HCT116 (cell line): ENCODE measurements around the gene NOL3. TPM values are rescaled to one million over a fixed set of nuclear protein-coding genes. Genes with fewer than 3 reads are reported as not detected.

Experiments
- ATAC-seq: fragments of 200-7000 bp; cut with Tn5 transposase; 2 replicates; pipeline ENCODE4 v1.9.1; 2020; ENCODE audit warnings: mild to moderate bottlenecking, moderate library complexity
- BruUV-seq: library from RNA; stranded (reverse); fragments of 400-500 nt; replicated peaks from 2 replicates; lab custom pipeline; 2021; lab: Mats Ljungman, UMichigan
- CTCF ChIA-PET: fragments of 300-600 bp; sonication (Branson Sonifier 250); formaldehyde crosslinking; loops from one replicate; lab custom pipeline; 2021; ENCODE audit warnings: antibody characterized with exemption; lab: Charles Lee
- POLR2A ChIA-PET: fragments of 300-600, 350-600 bp; sonication (Branson Sonifier 250); formaldehyde crosslinking; loops from one replicate; lab custom pipeline; 2021; ENCODE audit warnings: antibody characterized with exemption; lab: Charles Lee
- RAD21 ChIA-PET, 2 experiments: fragments of 300-600 bp; sonication (Branson Sonifier 250); formaldehyde crosslinking; loops; one replicate each; lab custom pipeline; 2023; ENCODE audit warnings: low total read pairs in 2 of 2; ENCODE audit not compliant: uncharacterized antibody in 2 of 2, unreplicated experiment in 2 of 2, low non-redundant PET in 1 of 2; lab: Charles Lee
- DNase-seq: peaks from one replicate; pipeline ENCODE4 v3.0.0-alpha.2; 2010; ENCODE audit warnings: low read depth, low spot score
- H2AFZ ChIP-seq: fragments of 200-600 bp; shearing (Covaris generic), sonication (generic); 2 replicates; pipeline ENCODE4 v1.6.1; 2017; ENCODE audit warnings: low read depth, mixed run types, mixed read lengths, antibody characterized with exemption, low read length; ENCODE audit not compliant: poor library complexity, severe bottlenecking
- H3K27ac ChIP-seq: 2 replicates; pipeline ENCODE4 v1.5.1; 2012; ENCODE audit warnings: low read depth, low read length
- H3K27me3 ChIP-seq: fragments of 200-600 bp; sonication (generic); 2 replicates; pipeline ENCODE4 v1.6.1; 2016; ENCODE audit warnings: mixed run types, low read length, mixed read lengths; ENCODE audit not compliant: insufficient read depth
- H3K36me3 ChIP-seq, 2 experiments: fragments of 200-500 bp in 1 of 2; fragments of 200-600 bp in 1 of 2; sonication (Bioruptor generic) in 1 of 2; sonication (generic) in 1 of 2; 2 replicates each; pipeline versions ENCODE4 v1.5.1 to v1.6.1; 2014 to 2016; ENCODE audit warnings: low read length in 2 of 2, inconsistent platforms in 1 of 2, mixed read lengths in 1 of 2, mixed run types in 1 of 2; ENCODE audit not compliant: insufficient read depth in 2 of 2, control insufficient read depth in 1 of 2
- H3K4me1 ChIP-seq, 2 experiments: fragments of 200-600 bp in 1 of 2; sonication (generic) in 1 of 2; 2 replicates each; pipeline versions ENCODE4 v1.5.1 to v1.6.1; 2012 to 2017; ENCODE audit warnings: low read length in 2 of 2, inconsistent platforms in 1 of 2, mild to moderate bottlenecking in 1 of 2, mixed read lengths in 1 of 2, mixed run types in 1 of 2, moderate library complexity in 1 of 2; ENCODE audit not compliant: insufficient read depth in 2 of 2, control insufficient read depth in 1 of 2
- H3K4me2 ChIP-seq: fragments of 200-600 bp; sonication (generic); 2 replicates; pipeline ENCODE4 v1.6.1; 2017; ENCODE audit warnings: mixed run types, low read length, mixed read lengths
- H3K4me3 ChIP-seq, 2 experiments: fragments of 200-600 bp in 1 of 2; sonication (generic) in 1 of 2; replicated peaks in 1 of 2; 2 replicates each; pipeline ENCODE4 v1.5.1; 2011 to 2016; ENCODE audit warnings: low read length in 2 of 2, control low read depth in 1 of 2, low read depth in 1 of 2, mild to moderate bottlenecking in 1 of 2, mixed read lengths in 1 of 2, mixed run types in 1 of 2
- H3K79me2 ChIP-seq: fragments of 200-600 bp; sonication (generic); 2 replicates; pipeline ENCODE4 v1.6.1; 2017; ENCODE audit warnings: mild to moderate bottlenecking, mixed run types, low read length, moderate library complexity, mixed read lengths; ENCODE audit not compliant: insufficient read depth
- H3K9ac ChIP-seq: fragments of 200-600 bp; sonication (generic); 2 replicates; pipeline ENCODE4 v1.6.1; 2016; ENCODE audit warnings: low read length, mixed read lengths
- H3K9me2 ChIP-seq: fragments of 200-600 bp; sonication (generic), shearing (Covaris generic); 2 replicates; pipeline ENCODE4 v1.6.1; 2017; ENCODE audit warnings: mixed run types, mild to moderate bottlenecking, moderate library complexity; ENCODE audit not compliant: insufficient read depth
- H3K9me3 ChIP-seq, 2 experiments: fragments of 200-500 bp in 1 of 2; fragments of 200-600 bp in 1 of 2; sonication (Bioruptor generic) in 1 of 2; sonication (generic) in 1 of 2; 2 replicates each; pipeline ENCODE4 v1.6.1; 2014 to 2017; ENCODE audit warnings: low read length in 2 of 2, mixed read lengths in 2 of 2, inconsistent platforms in 1 of 2, low read depth in 1 of 2, mild to moderate bottlenecking in 1 of 2, mixed run types in 1 of 2, moderate library complexity in 1 of 2; ENCODE audit not compliant: control insufficient read depth in 1 of 2, insufficient read depth in 1 of 2
- H4K20me1 ChIP-seq: fragments of 200-600 bp; sonication (generic), shearing (Covaris generic); 2 replicates; pipeline ENCODE4 v1.6.1; 2017; ENCODE audit warnings: mixed run types, mild to moderate bottlenecking, moderate library complexity; ENCODE audit not compliant: insufficient read depth
- FOSL1 ChIP-seq: IDR thresholded peaks from 2 replicates; pipeline ENCODE4 v1.6.1; 2012; ENCODE audit warnings: low read depth
- RAD21 ChIP-seq: IDR thresholded peaks from 2 replicates; pipeline ENCODE4 v1.6.1; 2012; ENCODE audit warnings: low read depth, mild to moderate bottlenecking
- YY1 ChIP-seq: IDR thresholded peaks from 2 replicates; pipeline ENCODE4 v1.6.1; 2011; ENCODE audit warnings: low read length, low read depth, moderate library complexity, mild to moderate bottlenecking; ENCODE audit not compliant: insufficient replicate concordance; ENCODE audit errors: extremely low read depth
- intact Hi-C: fragments of 100-400 bp; cut with micrococcal nuclease; formaldehyde crosslinking; loops from 2 replicates; pipeline ENCODE4 v1.10.0; 2022
- total RNA-seq: library from RNA; stranded (reverse); gene quantifications from one replicate; pipeline ENCODE4 v1.2.1, GENCODE V29; 2021; ENCODE audit not compliant: unreplicated experiment
- TF ChIP-seq, protein P1 (sequence below): IDR thresholded peaks from 2 replicates; pipeline ENCODE4 v1.6.1; 2011; ENCODE audit warnings: mild to moderate bottlenecking, low read length, moderate library complexity; ENCODE audit not compliant: insufficient replicate concordance; ENCODE audit errors: extremely low read depth

The NOL3 gene
- total RNA-seq, 1 experiment from 2014 or later, result 54.0 TPM

DNA sequence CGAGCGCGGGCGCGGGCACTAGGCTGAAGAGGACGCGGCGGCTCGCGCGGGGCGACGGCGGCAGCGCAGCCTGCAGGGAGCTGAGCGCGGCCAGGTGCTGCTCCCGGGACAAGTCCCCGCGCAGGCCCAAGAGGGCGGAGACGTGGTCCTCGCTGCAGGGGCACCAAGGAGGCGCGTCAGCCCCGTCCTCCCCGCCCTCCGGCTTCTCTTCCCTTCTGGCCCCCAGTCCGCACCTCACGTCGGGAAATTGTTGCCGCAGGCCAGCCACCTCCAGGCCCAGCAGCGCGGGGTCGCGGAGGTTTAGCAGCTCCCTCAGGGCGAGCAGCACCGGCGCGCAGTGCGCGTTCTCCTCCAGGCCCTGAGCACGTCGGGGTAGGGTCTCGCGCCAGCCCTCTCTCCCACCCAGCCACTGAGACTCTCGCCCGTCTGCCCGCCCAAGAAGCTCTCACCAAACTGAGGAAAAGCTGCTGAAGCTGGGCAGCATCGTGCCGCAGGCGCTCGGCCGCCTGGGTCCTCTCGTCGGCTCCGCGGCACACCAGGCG lies 14.2 kb downstream of the NOL3 start:
- no peak for DNase-seq
- intact Hi-C loops, result no loop called here
- BruUV-seq, result no TSS peak
- Histone ChIP-seq H3K9me2 (no peaks in the 10 kb centered on the region), H3K79me2 (peaks cover 11% of the 10 kb centered on the region), H4K20me1 (no peaks in the 10 kb centered on the region), H3K27ac (peak overlapping the region; percentile 95), H3K27me3 (no peaks in the 10 kb centered on the region), H3K4me3 (peak overlapping the region; percentile 68 to 71; a peak in 2 of 4 replicates)
- RAD21 ChIA-PET, result interaction anchor here in 1 of 2 experiments (1.2 kb wide), 2 partner anchors 155 to 166 kb away, joined by 3 to 16 read pairs; no protein-coding TSS in a partner anchor
- no peak for ATAC-seq
- CTCF ChIA-PET, result interaction anchor here (0.9 to 1.5 kb wide), 11 partner anchors 14 to 289 kb away, joined by 3 to 12 read pairs (median 5); partner anchors contain the start of genes ELMO3 and NOL3
- no peak for TF ChIP-seq FOSL1
- TF ChIP-seq YY1, result no peak
- TF ChIP-seq, protein P1, sequence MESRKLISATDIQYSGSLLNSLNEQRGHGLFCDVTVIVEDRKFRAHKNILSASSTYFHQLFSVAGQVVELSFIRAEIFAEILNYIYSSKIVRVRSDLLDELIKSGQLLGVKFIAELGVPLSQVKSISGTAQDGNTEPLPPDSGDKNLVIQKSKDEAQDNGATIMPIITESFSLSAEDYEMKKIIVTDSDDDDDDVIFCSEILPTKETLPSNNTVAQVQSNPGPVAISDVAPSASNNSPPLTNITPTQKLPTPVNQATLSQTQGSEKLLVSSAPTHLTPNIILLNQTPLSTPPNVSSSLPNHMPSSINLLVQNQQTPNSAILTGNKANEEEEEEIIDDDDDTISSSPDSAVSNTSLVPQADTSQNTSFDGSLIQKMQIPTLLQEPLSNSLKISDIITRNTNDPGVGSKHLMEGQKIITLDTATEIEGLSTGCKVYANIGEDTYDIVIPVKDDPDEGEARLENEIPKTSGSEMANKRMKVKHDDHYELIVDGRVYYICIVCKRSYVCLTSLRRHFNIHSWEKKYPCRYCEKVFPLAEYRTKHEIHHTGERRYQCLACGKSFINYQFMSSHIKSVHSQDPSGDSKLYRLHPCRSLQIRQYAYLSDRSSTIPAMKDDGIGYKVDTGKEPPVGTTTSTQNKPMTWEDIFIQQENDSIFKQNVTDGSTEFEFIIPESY, result no peak
- no peak for TF ChIP-seq RAD21
- TF ChIP-seq, all 23 proteins: peak for 0
- H3K4me2 ChIP-seq, result peak overlapping the region; percentile 82
- no peaks in the 10 kb centered on the region for H3K36me3 ChIP-seq
- peaks cover 13 to 46% of the 10 kb centered on the region in 2 experiments; a peak in 3 of 4 replicates for H3K4me1 ChIP-seq
- no peaks in the 10 kb centered on the region for H3K9me3 ChIP-seq
- H3K9ac ChIP-seq, result peak overlapping the region; percentile 79; the same call in 1 of the 2 replicates
- POLR2A ChIA-PET, result interaction anchor here (1.5 kb wide), 1 partner anchor 42 kb away, joined by 3 read pairs; the partner anchor contains the start of gene TMEM208
- H2AFZ ChIP-seq, result no peak overlapping the region
